PC-3 (cell line): ENCODE data around the gene CD180.

Source experiments
- EZH2 ChIP-seq: fragments of 300-600 bp; sonication (generic); IDR thresholded peaks from one replicate; pipeline ENCODE4 v1.6.1; 2017; ENCODE audit warnings: antibody characterized with exemption, mild to moderate bottlenecking, low read length; ENCODE audit not compliant: unreplicated experiment
- TF ChIP-seq, protein P1 (sequence below): fragments of 300-600 bp; sonication (generic); conservative IDR thresholded peaks from 2 replicates; pipeline ENCODE4 v1.5.1; 2017; ENCODE audit warnings: antibody characterized with exemption, low read depth, mild to moderate bottlenecking, low read length

DNA sequence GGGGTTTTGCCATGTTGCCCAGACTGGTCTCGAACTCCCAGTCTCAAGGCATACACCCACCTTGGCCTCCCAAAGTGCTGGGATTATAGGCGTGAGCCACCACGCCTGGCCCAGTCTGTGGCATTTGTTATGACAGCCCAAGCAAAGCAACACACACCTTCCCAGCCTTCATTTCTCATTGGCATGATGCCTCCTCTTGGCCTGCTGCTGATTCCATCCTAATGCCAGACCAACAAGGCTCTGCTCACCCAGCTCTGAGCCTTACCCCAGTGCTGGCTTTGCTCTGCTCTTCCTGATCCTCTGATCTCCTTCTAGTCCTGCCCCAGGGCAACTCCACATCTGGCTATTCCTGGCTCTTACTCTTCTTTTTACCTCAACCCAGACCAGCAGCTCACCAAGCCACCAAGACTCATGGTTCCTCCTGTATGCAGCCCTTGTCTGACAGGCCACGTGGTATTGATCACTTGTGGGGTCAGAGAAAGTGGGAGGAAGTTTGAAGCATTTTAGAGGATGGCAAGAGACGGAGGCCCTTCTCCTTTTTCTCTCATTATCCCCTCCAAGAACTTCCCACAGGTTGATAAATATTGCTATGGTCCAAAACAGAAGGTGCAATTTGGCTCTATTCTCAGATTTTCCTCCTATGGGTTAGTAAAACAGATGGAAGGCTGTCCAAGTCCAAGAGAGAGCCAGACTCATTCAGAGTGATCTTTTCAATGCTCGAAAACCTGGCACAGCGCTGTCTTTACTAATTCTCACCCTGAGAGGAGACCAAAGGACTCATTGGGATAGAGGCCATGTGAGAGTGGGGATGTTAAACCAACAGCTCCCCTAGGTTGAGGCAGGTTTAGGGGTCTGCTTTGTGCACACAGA, 958 bp downstream of the CD180 start:
- TF ChIP-seq, protein P1, sequence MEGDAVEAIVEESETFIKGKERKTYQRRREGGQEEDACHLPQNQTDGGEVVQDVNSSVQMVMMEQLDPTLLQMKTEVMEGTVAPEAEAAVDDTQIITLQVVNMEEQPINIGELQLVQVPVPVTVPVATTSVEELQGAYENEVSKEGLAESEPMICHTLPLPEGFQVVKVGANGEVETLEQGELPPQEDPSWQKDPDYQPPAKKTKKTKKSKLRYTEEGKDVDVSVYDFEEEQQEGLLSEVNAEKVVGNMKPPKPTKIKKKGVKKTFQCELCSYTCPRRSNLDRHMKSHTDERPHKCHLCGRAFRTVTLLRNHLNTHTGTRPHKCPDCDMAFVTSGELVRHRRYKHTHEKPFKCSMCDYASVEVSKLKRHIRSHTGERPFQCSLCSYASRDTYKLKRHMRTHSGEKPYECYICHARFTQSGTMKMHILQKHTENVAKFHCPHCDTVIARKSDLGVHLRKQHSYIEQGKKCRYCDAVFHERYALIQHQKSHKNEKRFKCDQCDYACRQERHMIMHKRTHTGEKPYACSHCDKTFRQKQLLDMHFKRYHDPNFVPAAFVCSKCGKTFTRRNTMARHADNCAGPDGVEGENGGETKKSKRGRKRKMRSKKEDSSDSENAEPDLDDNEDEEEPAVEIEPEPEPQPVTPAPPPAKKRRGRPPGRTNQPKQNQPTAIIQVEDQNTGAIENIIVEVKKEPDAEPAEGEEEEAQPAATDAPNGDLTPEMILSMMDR = no peak
- TF ChIP-seq EZH2 = no peak
